Activated T-helper 1 cell treated with anti-CD3 and anti-CD28 coated beads, Interleukin-12 subunit alpha, Interleukin-12 subunit beta, Interleukin-2, Interleukin-4 antibody, amounts not matched to agents 30 ng/mL and 10 ng/mL and 1 ng/mL, durations not matched to agents 14 hours and 24 hours and 36 hours (primary cell): ENCODE measurements around the gene SCAMP4. TPM values are rescaled to one million over a fixed set of nuclear protein-coding genes. Genes with fewer than 3 reads are reported as not detected.
"Not testable (repeated sequence)": the region's sequence is repeated elsewhere in the genome, so short reads cannot be mapped to it uniquely, and the experiment has no call there.

Experiments
- DNase-seq: peaks from one replicate; pipeline ENCODE4 v3.0.0; 2021; ENCODE audit warnings: low spot score
- H3K27ac Mint-ChIP-seq: one replicate; pipeline ENCODE4 v1.8.0; 2021; ENCODE audit warnings: mild to moderate bottlenecking, mixed read lengths
- H3K27me3 Mint-ChIP-seq: one replicate; pipeline ENCODE4 v1.8.0; 2022; ENCODE audit warnings: mild to moderate bottlenecking, moderate library complexity, mixed read lengths; ENCODE audit not compliant: insufficient read depth
- H3K36me3 Mint-ChIP-seq: one replicate; pipeline ENCODE4 v1.8.0; 2021; ENCODE audit warnings: low read depth, mixed read lengths
- H3K4me1 Mint-ChIP-seq: one replicate; pipeline ENCODE4 v1.8.0; 2021; ENCODE audit warnings: low read depth, mixed read lengths
- H3K4me3 Mint-ChIP-seq: one replicate; pipeline ENCODE4 v1.8.0; 2021; ENCODE audit warnings: mild to moderate bottlenecking, moderate library complexity, mixed read lengths
- H3K9me3 Mint-ChIP-seq: one replicate; pipeline ENCODE4 v1.8.0; 2021; ENCODE audit warnings: mixed read lengths
- intact Hi-C: fragments of 100-400 bp; cut with micrococcal nuclease; formaldehyde crosslinking; loops from one replicate; pipeline ENCODE4 v1.15.1; 2024
- total RNA-seq: library from RNA; stranded (reverse); gene quantifications from 2 replicates; pipeline ENCODE4 v1.2.3, GENCODE V29; 2022

SCAMP4 gene
- total RNA-seq, 1 donor from 2014 or later = 41.5 TPM

GRCh38 chr19:1872807-1873523, 32.2 kb upstream of the SCAMP4 start:
- Mint-ChIP-seq H3K4me1 (peaks cover 20% of the 10 kb centered on the region), H3K4me3 (no peak overlapping the region), H3K36me3 (peaks cover 14% of the 10 kb centered on the region), H3K27me3 (peaks cover 2% of the 10 kb centered on the region), H3K27ac (no peak overlapping the region), H3K9me3 (no peaks in the 10 kb centered on the region)
- intact Hi-C loops = no loop called here
- no peak for DNase-seq

GRCh38 chr19:1873524-1874473, 31.4 kb upstream of the SCAMP4 start:
- DNase-seq = no peak
- H3K4me3 Mint-ChIP-seq = peak overlapping the region; percentile 98
- intact Hi-C loops = no loop called here
- H3K27ac Mint-ChIP-seq = peak overlapping the region; percentile 19
- H3K27me3 Mint-ChIP-seq = peaks cover 2% of the 10 kb centered on the region
- peaks cover 14% of the 10 kb centered on the region for H3K36me3 Mint-ChIP-seq
- H3K4me1 Mint-ChIP-seq = peaks cover 20% of the 10 kb centered on the region
- no peaks in the 10 kb centered on the region for H3K9me3 Mint-ChIP-seq

GRCh38 chr19:1874554-1875185, 30.5 kb upstream of the SCAMP4 start:
- DNase-seq = no peak
- intact Hi-C loops = no loop called here
- peak overlapping the region; percentile 98 for H3K4me3 Mint-ChIP-seq
- H3K27me3 Mint-ChIP-seq = peaks cover 2% of the 10 kb centered on the region
- H3K36me3 Mint-ChIP-seq = peaks cover 13% of the 10 kb centered on the region
- peaks cover 20% of the 10 kb centered on the region for H3K4me1 Mint-ChIP-seq
- no peaks in the 10 kb centered on the region for H3K9me3 Mint-ChIP-seq
- peak overlapping the region; percentile 96 for H3K27ac Mint-ChIP-seq

GRCh38 chr19:1875265-1875645, 29.9 kb upstream of the SCAMP4 start:
- intact Hi-C loops, H3K27me3 Mint-ChIP-seq, H3K9me3 Mint-ChIP-seq, DNase-seq: not testable (repeated sequence)
- Mint-ChIP-seq H3K27ac (peak overlapping the region; percentile 96), H3K4me3 (peak overlapping the region; percentile 98), H3K4me1 (peaks cover 20% of the 10 kb centered on the region), H3K36me3 (peaks cover 13% of the 10 kb centered on the region)

- H3K4me3 Mint-ChIP-seq = peak overlapping the region; percentile 98
- intact Hi-C loops = loop anchor here (1.0 kb wide), 4 partner anchors 8 to 29 kb away; partner anchors contain the start of genes ADAT3 and SCAMP4
- H3K4me1 Mint-ChIP-seq = peaks cover 20% of the 10 kb centered on the region
Observed at GRCh38 chr19:1875646-1876495, 29.3 kb upstream of the SCAMP4 start.

GRCh38 chr19:1876496-1877279, 28.5 kb upstream of the SCAMP4 start:
- not testable (repeated sequence) for H3K27me3 Mint-ChIP-seq, H3K9me3 Mint-ChIP-seq, DNase-seq
- H3K27ac Mint-ChIP-seq = peak overlapping the region; percentile 89
- peak overlapping the region; percentile 98 for H3K4me3 Mint-ChIP-seq
- H3K36me3 Mint-ChIP-seq = peaks cover 13% of the 10 kb centered on the region
- peaks cover 20% of the 10 kb centered on the region for H3K4me1 Mint-ChIP-seq
- intact Hi-C loops = loop anchor here (1.0 kb wide), 4 partner anchors 8 to 29 kb away; partner anchors contain the start of genes ADAT3 and SCAMP4

More at GRCh38 chr19:1875646-1876495, 29.3 kb upstream of the SCAMP4 start:
- peaks cover 13% of the 10 kb centered on the region for H3K36me3 Mint-ChIP-seq
- H3K9me3 Mint-ChIP-seq = no peaks in the 10 kb centered on the region
- peak overlapping the region; percentile 96 for H3K27ac Mint-ChIP-seq
- peaks cover 2% of the 10 kb centered on the region for H3K27me3 Mint-ChIP-seq
- peak; percentile 87 for DNase-seq

GRCh38 chr19:1877280-1877660, 27.9 kb upstream of the SCAMP4 start:
- Mint-ChIP-seq H3K4me1 (peaks cover 24% of the 10 kb centered on the region), H3K36me3 (peaks cover 13% of the 10 kb centered on the region)
- H3K27me3 Mint-ChIP-seq, H3K4me3 Mint-ChIP-seq, H3K9me3 Mint-ChIP-seq, H3K27ac Mint-ChIP-seq, DNase-seq, intact Hi-C loops: not testable (repeated sequence)

- H3K27ac Mint-ChIP-seq = not testable (repeated sequence)
Observed at GRCh38 chr19:1878583-1878982, 26.6 kb upstream of the SCAMP4 start.

GRCh38 chr19:1879982-1880381, 25.2 kb upstream of the SCAMP4 start:
- H3K4me3 Mint-ChIP-seq, H3K27ac Mint-ChIP-seq, intact Hi-C loops, H3K9me3 Mint-ChIP-seq, H3K27me3 Mint-ChIP-seq, DNase-seq: not testable (repeated sequence)
- H3K4me1 Mint-ChIP-seq = peaks cover 36% of the 10 kb centered on the region
- peaks cover 19% of the 10 kb centered on the region for H3K36me3 Mint-ChIP-seq

More at GRCh38 chr19:1878583-1878982, 26.6 kb upstream of the SCAMP4 start:
- Mint-ChIP-seq H3K4me1 (peaks cover 37% of the 10 kb centered on the region), H3K36me3 (peaks cover 18% of the 10 kb centered on the region)
- H3K9me3 Mint-ChIP-seq, H3K4me3 Mint-ChIP-seq, H3K27me3 Mint-ChIP-seq, intact Hi-C loops, DNase-seq: not testable (repeated sequence)

- no peaks in the 10 kb centered on the region for H3K9me3 Mint-ChIP-seq
- H3K4me1 Mint-ChIP-seq = peaks cover 34% of the 10 kb centered on the region
- intact Hi-C loops = no loop called here
- H3K27me3 Mint-ChIP-seq = peaks cover 2% of the 10 kb centered on the region
- no peak overlapping the region for H3K4me3 Mint-ChIP-seq
- no peak for DNase-seq
- peaks cover 14% of the 10 kb centered on the region for H3K36me3 Mint-ChIP-seq
- H3K27ac Mint-ChIP-seq = peak overlapping the region; percentile 29
Observed at GRCh38 chr19:1880611-1881392, 24.4 kb upstream of the SCAMP4 start.
